Heart left ventricle (tissue), 16 donors: Measurements from ENCODE around the gene ABHD17A. TPM values are rescaled to one million over a fixed set of nuclear protein-coding genes. Genes with fewer than 3 reads are reported as not detected.

Experiments used
- ATAC-seq, 4 donors: fragments of 200-7000 bp; cut with Tn5 transposase; one replicate each; pipeline ENCODE4 v1.9.1; 2020 to 2022; ENCODE audit warnings: moderate library complexity in 4 of 4, mild to moderate bottlenecking in 3 of 4, moderate number of reproducible peaks in 1 of 4
- DNase-seq, 5 donors: peaks; one replicate each; pipeline ENCODE4 v3.0.0-alpha.2; 2020
- H3K27ac ChIP-seq, 12 donors: fragments of 200-600 bp; sonication (generic) in 4 of 12; one replicate each; pipeline versions ENCODE4 v1.5.0 to v1.8.0; 2016 to 2022; ENCODE audit warnings: mild to moderate bottlenecking in 2 of 12
- H3K27me3 ChIP-seq, 9 donors: fragments of 200-600 bp; sonication (generic) in 2 of 9; one replicate each; pipeline versions ENCODE4 v1.5.1 to v1.8.0; 2016 to 2022; ENCODE audit warnings: mild to moderate bottlenecking in 3 of 9
- H3K36me3 ChIP-seq, 9 donors: fragments of 200-600 bp; sonication (generic) in 2 of 9; one replicate each; pipeline versions ENCODE4 v1.5.0 to v1.8.0; 2018 to 2022; ENCODE audit warnings: mild to moderate bottlenecking in 2 of 9
- H3K4me1 ChIP-seq, 12 donors: fragments of 200-600 bp; sonication (generic) in 4 of 12; one replicate each; pipeline versions ENCODE4 v1.5.0 to v1.8.0; 2016 to 2022; ENCODE audit warnings: mild to moderate bottlenecking in 3 of 12
- H3K4me3 ChIP-seq, 12 donors: fragments of 200-600 bp; sonication (generic) in 4 of 12; one replicate each; pipeline versions ENCODE4 v1.5.0 to v1.8.0; 2017 to 2022; ENCODE audit warnings: mild to moderate bottlenecking in 9 of 12, moderate library complexity in 4 of 12
- H3K9me3 ChIP-seq, 12 donors: fragments of 200-600 bp; sonication (generic) in 4 of 12; one replicate each; pipeline versions ENCODE4 v1.5.0 to v1.8.0; 2016 to 2022; ENCODE audit warnings: mild to moderate bottlenecking in 1 of 12
- CTCF ChIP-seq, 12 donors: fragments of 200-600 bp; sonication (generic) in 4 of 12; IDR thresholded peaks; one replicate each; pipeline versions ENCODE4 v1.5.0 to v1.8.0; 2018 to 2022; ENCODE audit warnings: antibody characterized with exemption in 12 of 12, mild to moderate bottlenecking in 5 of 12
- POLR2A ChIP-seq, 2 donors: fragments of 450-650 bp; IDR thresholded peaks; one replicate each; pipeline ENCODE4 v1.6.1; 2017; ENCODE audit warnings: antibody characterized with exemption in 2 of 2, mild to moderate bottlenecking in 2 of 2, moderate library complexity in 2 of 2
- WGBS, 4 donors: extraction: QIAGEN DNeasy Blood & Tissue Kit in 2 of 4; methylation state at CpG; one replicate each; pipeline versions ENCODE4 v1.1.5 to v1.1.7; 2013 to 2018; 5-methylcytosine and 5-hydroxymethylcytosine counted together
- intact Hi-C, 10 donors: fragments of 100-400 bp; cut with DNase I; formaldehyde crosslinking; loops; one replicate each; pipeline versions ENCODE4 v1.11.1 to v1.14.2; 2022
- polyA plus RNA-seq, 2 donors: library from polyadenylated mRNA; stranded (reverse); fragments of 200-250 nt; gene quantifications; one replicate each; pipeline ENCODE4 v1.2.3, GENCODE V29; 2013
- total RNA-seq, 9 donors: library from RNA; depleted of rRNA in 2 of 9; stranded (reverse); fragments of >200 nt in 2 of 9; fragmentation: NEBNext Ultra II Directional in 3 of 9; extraction: Animal tissue kit (Norgen Biotek cat#: 25700) in 3 of 9; gene quantifications; one replicate each; pipeline versions ENCODE4 v1.1.0 to v1.2.4, GENCODE V29; 2016 to 2023
- donor health status: ischemic (EF 13 %, LVEDD 7.1; RV severe dilation, severe dysfunction).
- donor health status: healthy with polysubstance abuse.
- donor health status: DM: no; HTN: yes; CAD: no.
- donor health status: DM: no; HTN: no; CAD: no.
- donor health status: ischemic (EF 25% LVEDD 6.9; RV normal size, moderate dysfunction).
- donor health status: ischemic (EF 25% LVEDD 5.7; RV mildly dilated, moderate dysfunction).
- donor health status: healthy.
- donor health status: DM: yes; HTN: yes; CAD: no.
- donor health status: ischemic (EF 35%, LVEDD 5.7; RV mildly dilated, moderate dysfunction).
- donor health status: nonischemic (EF 11% LVEDD 7.7; RV severe dilation, severe dysfunction).
- donor health status: DM: yes; HTN: yes; CAD: no.
- donor health status: PGD.
- donor health status: ischemic (EF 29% LVEDD 5.4; RV normal size, mild dysfunction).
- donor health status: nonischemic (EF 23%, LVEDD 6.1; RV moderate dilation, normal function).

ABHD17A gene
- total and polyA plus RNA-seq, 11 donors = 48.5 to 121 (median 59.2) TPM

- Histone ChIP-seq H3K27me3 (no peaks in the 10 kb centered on the region), H3K4me1 (peaks cover 2 to 79% (median 56%) of the 10 kb centered on the region in 12 donors), H3K9me3 (no peaks in the 10 kb centered on the region), H3K27ac (peak overlapping the region in 6 of 12 donors; percentile 13 to 86 (median 67)), H3K36me3 (no peaks in the 10 kb centered on the region), H3K4me3 (peak overlapping the region in 7 of 12 donors; percentile 50 to 99 (median 67))
- TF ChIP-seq CTCF (IDR thresholded peaks at IDR 0.05) (no peak), POLR2A (IDR thresholded peaks at IDR 0.05) (no peak)
- intact Hi-C loops = loop anchor here in 1 of 10 donors (10.0 kb wide), 1 partner anchor 204 kb away; no protein-coding TSS in a partner anchor
- WGBS, 4 donors = 69 to 74% (median 71%) methylated on average over 21 to 28 of the region's 28 CpGs
- DNase-seq (peak in 1 of 5 donors; percentile 33), ATAC-seq (no peak)
These were observed 24.3 kb downstream of the ABHD17A start for GRCh38 chr19:1860821-1861598.

GRCh38 chr19:1860042-1860775 lies 25.1 kb downstream of the ABHD17A start:
- peak in 4 of 5 donors; percentile 68 to 78 (median 68) for DNase-seq
- WGBS, 4 donors = 39 to 56% (median 41%) methylated on average over 10 to 32 of the region's 32 CpGs
- intact Hi-C loops = loop anchor here in 1 of 10 donors (10.0 kb wide), 1 partner anchor 205 kb away; no protein-coding TSS in a partner anchor
- Histone ChIP-seq H3K27ac (peak overlapping the region in 8 of 12 donors; percentile 13 to 86 (median 32)), H3K36me3 (no peaks in the 10 kb centered on the region), H3K27me3 (no peaks in the 10 kb centered on the region), H3K4me1 (peaks cover 2 to 85% (median 61%) of the 10 kb centered on the region in 12 donors), H3K4me3 (peak overlapping the region in 2 of 12 donors; percentile 15 to 21), H3K9me3 (no peaks in the 10 kb centered on the region)
- TF ChIP-seq POLR2A (IDR thresholded peaks at IDR 0.05) (no peak), CTCF (IDR thresholded peaks at IDR 0.05) (no peak)
- ATAC-seq = no peak

GRCh38 chr19:1859331-1859781 lies 25.9 kb downstream of the ABHD17A start:
- H3K9me3 ChIP-seq = no peaks in the 10 kb centered on the region
- ATAC-seq (no peak), DNase-seq (peak in 2 of 5 donors; percentile 30 to 41)
- TF ChIP-seq CTCF (IDR thresholded peaks at IDR 0.05) (no peak), POLR2A (IDR thresholded peaks at IDR 0.05) (no peak)
- intact Hi-C loops = no loop called here
- H3K4me3 ChIP-seq = peak overlapping the region in 1 of 12 donors; percentile 15
- H3K27me3 ChIP-seq = no peaks in the 10 kb centered on the region
- WGBS, 4 donors = 64 to 67% (median 65%) methylated on average over 18 of the region's 18 CpGs
- peak overlapping the region in 5 of 12 donors; percentile 24 to 86 (median 40) for H3K27ac ChIP-seq
- peaks cover 0 to 1% (median 0%) of the 10 kb centered on the region in 9 donors for H3K36me3 ChIP-seq
- H3K4me1 ChIP-seq = peaks cover 2 to 85% (median 65%) of the 10 kb centered on the region in 12 donors
